GM18499 (cell line): Measurements from ENCODE around the gene OGFOD3.
"Not testable (repeated sequence)": the region's sequence is repeated elsewhere in the genome, so short reads cannot be mapped to it uniquely, and the experiment has no call there.

ENCODE experiments used
- ATAC-seq: cut with Tn5 transposase; IDR thresholded peaks from one replicate; pipeline ENCODE4 v1.9.1; 2021; ENCODE audit warnings: moderate number of reproducible peaks; ENCODE audit not compliant: insufficient read depth, unreplicated experiment

Gene OGFOD3

DNA sequence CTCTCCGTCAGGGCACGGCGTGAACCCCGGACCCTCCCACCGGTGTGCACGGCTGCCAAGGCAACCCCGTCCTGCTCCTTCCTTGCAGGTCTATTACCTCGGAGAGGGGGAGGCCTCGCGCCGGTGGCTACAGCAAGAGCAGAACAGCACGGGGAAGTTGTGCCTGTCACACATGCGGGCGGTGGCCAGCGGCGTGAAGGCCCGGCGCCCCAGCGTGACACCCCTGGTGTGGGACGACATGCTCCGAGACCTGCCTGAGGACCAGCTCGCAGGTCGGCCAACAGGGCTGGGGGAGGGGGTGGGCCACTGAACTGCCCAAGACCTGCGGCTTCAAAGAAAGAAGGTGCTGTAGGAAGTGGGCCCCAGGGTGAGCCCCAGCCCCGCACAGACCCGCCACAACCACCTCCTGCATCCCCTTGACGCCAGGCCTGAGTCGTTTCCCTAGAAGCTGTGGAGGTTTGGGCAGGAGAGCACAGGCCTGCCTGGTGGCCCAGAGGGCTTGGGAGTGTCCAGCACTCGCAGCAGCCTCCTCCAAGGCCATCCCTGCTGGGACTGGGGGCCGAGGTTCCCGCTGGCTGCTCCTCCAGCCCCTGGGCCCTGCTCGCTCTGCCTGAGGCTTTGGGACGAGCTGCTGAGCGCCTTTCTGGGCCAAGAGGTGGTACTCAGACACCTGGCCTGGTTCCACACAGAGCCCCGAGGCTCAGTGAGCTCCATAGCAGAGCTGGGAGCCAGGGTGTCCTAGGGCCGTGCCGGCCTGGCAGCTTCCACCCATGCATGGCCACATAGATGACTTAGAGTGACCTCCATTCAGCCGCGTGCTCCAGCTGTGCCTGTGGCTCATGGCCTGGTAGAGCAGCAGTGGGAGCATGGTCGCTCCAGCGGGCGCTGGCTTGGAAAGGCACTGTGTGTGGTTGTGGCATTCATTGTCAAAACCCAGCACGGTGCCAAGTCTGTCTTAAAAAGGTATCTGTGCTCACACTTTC, 17.5 kb upstream of the OGFOD3 start:
- no peak for ATAC-seq

DNA sequence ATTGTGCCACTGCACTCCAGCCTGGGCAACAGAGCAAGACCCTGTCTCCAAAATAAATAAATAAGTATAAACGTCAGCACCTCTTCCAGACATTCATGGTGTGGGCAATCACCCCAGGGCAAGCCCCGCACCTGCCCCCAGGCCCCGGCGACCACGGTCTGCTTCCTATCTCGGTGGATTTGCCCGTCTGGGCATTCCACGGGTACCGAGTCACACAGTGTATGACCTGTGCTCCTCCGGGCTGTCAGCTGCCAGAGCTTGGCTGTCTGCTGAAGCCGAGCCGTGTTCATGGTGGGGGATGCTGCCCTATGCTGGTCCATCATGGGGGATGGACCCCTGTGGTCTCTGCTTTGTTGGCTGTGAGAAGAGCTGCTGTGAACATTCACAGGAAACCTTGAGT, 16.7 kb upstream of the OGFOD3 start:
- no peak for ATAC-seq

DNA sequence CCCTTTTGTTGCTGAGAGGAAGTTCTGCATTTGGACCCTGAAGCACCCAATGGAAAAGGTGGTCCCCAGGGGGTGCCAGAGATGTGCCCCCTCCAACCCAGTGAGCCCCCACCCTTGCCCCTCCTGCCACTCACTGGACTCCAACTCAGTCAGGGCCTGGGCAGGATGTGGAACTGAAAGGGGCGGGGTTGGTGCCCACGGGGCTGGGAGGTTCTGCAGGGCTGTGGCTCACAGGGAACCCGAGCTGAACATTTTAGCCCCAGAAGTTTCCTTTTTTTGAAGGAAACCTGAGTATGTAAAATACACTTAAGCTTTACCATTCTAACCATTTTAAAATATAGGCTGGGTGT, 15.8 kb upstream of the OGFOD3 start:
- no peak for ATAC-seq

DNA sequence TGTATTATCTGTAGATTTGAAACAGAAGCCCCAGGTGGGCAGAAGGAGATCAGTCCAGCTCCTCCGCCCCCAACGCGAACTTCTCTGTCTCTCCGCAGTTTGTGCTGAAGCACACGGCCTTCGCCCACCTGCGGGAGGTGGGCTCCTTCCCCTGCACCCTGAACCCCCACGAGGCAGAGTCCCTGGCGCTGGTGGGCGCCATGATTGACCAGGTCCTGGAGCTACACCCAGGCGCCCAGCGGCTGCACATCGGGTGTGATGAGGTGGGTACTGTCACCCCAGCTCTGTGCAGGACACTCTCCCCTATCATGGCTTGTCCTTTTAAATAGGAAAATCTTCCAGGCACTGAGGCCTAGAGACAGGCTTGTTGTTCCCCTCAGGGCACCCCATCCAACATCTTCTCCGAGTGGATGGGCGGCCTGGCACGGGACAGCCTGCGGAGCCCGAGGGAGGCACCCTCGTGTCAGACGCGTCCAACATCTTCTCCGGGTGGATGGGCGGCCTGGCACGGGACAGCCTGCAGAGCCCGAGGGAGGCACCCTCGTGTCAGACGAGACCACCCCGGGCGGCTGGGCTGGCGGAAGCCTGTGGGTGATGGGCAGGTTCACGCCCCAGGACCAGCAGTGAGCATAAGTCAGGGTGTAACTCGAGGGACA, 15.3 kb upstream of the OGFOD3 start:
- no peak for ATAC-seq

DNA sequence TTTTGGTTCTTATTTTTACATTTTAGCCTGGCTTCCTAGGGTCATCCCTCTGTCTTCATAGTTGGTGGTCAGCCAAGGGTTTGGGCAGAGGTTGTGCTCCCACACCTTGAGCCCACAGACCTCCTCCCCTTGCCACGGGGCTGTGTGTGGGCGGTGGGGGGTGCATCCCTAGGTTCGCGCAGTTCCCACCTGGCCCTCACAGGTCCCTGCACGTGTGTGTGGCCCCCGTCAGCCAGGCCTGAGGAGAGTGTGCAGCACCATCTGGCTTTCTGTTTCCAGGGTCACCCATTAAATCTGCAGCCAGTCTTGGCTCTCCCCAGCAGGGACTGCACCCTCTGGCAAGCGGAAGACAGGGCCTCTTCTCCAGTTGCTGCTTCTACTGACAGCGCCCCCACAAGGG, 13.6 kb upstream of the OGFOD3 start:
- ATAC-seq, result no peak

DNA sequence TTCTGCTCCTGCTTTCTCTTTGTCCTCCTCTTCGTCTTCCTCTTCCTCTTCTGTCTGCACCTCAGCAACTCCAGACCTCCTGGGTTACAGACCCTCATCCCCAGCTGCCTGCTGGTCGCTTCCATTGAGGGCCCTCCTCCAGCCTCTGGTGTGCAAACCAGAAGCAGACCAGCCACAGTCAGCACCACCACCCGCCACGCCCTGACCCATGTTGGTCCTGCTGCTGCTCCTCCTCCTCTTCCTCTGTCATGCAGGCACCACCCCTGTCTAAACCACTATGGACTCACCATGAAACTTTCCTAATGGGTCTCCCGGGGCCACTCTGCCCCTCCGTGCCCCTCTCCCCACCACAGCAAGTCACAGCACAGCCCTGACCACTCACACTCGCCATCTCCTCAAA, 11.4 kb upstream of the OGFOD3 start:
- ATAC-seq, result no peak

DNA sequence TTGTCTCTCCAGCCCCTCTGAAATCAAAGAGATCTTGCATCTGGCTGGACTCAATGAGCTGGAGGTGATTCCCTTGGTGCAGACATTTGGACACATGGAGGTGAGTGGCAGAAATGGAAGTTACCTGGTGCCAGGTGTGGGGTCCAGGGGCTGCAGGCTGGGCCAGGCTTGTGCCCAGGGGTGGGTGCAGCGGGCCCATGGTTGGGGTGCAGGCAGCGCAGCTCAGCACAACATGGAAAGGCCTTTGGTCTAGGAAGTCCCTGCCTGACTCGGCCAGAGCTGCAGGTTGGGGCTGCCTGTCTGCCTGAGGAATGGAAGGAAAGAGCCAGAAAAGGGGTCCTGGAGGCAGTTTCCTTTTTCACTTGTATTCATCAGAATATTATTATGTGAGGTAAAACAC, 10.2 kb upstream of the OGFOD3 start:
- no peak for ATAC-seq

DNA sequence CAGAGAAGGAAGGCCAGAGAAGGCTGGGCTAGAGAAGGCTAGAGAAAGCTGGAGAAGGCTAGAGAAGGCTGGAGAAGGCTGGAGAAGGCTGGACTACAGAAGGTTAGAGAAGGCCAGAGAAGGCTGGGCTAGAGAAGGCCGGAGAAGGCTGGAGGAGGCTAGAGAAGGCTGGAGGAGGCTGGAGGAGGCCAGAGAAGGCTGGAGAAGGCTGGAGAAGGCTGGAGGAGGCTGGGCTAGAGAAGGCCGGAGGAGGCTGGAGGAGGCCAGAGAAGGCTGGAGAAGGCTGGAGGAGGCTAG, 6.4 kb upstream of the OGFOD3 start:
- ATAC-seq, result no peak

DNA sequence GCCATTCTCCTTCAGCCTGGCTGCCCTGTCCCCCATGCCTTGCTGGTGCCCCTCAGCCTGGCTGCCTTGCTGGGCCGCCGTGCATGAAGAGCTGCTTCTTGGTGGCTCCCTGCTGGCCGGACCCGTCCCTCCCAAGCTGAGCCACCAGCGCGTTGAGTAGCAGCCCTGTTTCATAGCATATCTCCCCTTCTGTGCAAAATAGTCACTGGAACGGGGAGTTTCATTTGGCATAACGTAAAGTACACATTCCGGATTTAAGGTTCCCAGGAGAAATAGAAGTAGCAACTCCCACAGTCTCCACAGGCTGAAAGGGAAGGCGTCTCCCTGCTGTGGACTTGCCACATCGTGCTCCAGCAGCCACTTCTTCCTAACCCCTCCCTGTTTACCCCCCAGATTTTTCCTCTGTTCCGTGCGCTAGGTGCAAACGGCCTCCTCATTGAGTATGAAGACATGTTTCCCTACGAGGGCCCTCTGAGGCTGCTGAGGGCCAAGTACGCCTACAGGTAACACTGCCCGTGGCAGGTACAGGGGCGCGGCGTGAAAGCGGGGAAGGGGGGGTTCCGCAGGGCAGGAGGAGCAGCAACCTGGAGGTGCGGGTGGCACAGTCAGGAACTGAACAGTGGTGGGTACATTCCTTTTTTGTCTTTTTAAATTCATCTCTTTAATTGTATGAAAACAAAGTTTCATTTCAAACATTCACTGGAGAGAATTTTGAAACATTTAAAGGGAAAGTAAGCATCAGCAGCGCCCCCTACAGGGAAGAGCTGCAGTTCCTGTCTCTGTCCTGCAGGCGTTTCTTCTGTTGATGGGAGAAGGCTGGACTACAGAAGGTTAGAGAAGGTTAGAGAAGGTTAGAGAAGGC, 5.8 kb upstream of the OGFOD3 start:
- no peak for ATAC-seq

DNA sequence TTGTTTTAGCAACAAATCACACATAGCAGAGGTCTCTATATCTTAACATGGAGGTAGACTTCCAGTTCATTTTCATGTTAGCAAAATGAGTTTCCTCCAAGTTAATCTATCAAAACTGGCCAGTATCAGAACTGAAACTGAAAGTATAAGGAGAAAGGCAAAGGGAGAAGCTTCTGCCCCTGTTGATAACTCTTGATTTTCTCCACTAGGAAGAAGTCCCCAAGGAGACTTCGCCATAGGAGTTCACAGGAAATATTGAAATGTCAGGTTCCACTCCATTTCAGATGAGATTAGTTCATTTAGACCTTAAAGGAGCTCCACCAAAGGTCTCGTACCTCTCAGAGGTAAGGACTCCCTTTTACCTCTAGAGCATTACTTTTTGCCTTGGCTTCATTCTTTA, 1.2 kb upstream of the OGFOD3 start:
- no peak for ATAC-seq

DNA sequence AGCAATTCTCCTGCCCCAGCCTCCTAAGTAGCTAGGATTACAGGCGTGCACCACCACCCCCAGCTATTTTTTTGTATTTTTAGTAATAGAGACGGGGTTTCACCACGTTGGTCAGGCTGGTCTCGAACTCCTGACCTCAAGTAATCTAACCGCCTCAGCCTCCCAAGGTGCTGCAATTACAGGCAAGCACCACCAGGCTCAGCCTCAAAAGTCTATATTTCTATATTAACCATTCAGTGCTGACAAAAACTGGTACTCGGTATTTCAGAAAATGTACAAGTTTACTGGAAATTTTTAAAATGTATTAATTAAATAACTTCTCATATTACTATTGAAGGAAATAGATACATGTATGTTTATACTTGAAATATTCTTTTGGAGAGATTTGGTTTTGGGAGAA, 1.6 kb downstream of the OGFOD3 start:
- ATAC-seq, result no peak

DNA sequence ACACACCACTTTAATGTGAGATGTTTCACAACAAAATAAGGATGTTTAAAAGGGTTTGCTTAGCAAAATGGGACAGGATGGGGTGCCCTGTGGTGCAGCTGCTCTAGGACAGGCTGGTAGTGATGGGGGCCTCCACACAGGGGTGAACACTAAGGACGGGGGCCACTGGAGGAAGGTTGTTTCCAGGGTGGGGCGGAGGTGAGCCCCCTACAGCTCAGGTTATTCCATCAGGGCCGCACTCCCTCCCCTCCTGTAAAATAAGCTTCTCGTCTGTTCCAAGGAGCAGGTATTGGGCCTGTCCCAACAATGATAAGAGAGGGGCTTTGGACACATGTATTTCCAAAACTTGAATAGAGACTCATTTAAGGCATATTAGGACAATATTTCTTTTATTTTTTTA, 2.1 kb downstream of the OGFOD3 start:
- ATAC-seq, result no peak

DNA sequence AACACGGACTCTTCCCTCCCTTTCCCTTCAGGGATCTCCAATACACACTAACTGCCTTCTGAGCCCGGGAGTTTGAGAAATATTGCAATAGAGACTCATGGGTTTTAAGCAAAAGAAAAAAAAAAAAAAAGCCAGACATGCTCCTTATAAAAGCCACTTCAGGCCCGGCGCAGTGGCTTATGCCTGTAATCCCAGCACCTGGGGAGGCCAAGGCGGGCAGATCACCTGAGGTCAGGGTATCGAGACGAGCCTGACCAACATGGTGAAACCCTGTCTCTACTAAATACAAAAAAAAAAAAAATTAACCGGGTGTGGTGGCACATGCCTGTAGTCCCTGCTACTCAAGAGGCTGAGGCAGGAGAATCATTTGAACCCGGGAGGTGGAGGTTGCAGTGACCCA, 2.6 kb downstream of the OGFOD3 start:
- no peak for ATAC-seq

DNA sequence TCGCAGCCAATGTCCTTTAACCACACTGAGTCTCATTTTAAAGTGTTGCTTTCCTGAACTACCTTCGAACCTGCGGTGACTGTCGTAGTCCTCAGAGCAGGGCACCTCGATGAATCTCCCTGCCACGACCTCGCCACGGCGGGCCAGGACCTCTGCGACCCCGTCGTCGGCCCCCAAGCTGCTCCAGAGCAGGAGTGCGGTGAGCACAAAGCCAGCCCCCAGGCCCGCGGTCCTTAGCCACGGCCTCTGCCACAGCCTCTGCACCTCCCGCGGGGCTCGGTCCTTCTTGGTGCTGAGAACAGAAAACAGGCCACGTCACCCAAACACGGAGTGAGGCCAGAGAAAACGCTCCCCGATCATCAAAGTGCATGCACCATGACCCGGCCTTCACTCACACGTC, 3.0 kb downstream of the OGFOD3 start:
- ATAC-seq, result no peak

DNA sequence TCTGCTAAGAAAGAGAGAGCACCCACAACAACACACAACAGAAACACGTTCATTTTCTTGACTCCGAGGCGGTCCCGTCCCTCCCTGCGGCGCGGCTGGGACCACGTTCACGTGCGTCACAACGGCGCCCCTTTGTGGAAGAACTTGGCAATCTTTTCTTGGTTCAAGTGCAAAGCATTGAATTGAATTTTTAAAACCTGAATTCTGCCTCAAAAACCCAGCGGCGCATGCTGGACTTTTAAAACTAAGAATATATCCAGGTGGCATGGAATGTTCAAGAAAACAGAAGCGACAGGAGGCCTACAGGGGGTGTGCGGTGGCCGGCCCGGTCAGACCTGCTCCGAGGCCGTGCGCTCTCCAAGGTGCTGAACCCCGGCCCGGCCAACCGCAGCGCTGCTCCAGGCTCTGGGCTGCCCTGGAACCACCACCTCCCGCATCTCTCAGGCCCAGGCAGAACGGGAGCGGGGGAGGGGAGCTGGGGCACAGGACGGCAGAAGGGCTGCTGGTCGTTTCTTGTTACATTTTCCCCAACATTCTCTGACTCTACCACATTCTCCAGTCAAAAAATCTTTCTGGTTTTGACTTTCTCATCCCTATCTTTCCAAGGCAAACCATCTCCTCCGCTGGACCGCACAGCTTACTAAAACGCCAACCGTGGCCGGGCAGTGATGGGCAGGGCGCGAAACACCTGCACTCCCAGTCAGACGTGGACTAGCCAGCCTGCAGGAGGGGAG, 3.7 kb downstream of the OGFOD3 start:
- ATAC-seq, result no peak

DNA sequence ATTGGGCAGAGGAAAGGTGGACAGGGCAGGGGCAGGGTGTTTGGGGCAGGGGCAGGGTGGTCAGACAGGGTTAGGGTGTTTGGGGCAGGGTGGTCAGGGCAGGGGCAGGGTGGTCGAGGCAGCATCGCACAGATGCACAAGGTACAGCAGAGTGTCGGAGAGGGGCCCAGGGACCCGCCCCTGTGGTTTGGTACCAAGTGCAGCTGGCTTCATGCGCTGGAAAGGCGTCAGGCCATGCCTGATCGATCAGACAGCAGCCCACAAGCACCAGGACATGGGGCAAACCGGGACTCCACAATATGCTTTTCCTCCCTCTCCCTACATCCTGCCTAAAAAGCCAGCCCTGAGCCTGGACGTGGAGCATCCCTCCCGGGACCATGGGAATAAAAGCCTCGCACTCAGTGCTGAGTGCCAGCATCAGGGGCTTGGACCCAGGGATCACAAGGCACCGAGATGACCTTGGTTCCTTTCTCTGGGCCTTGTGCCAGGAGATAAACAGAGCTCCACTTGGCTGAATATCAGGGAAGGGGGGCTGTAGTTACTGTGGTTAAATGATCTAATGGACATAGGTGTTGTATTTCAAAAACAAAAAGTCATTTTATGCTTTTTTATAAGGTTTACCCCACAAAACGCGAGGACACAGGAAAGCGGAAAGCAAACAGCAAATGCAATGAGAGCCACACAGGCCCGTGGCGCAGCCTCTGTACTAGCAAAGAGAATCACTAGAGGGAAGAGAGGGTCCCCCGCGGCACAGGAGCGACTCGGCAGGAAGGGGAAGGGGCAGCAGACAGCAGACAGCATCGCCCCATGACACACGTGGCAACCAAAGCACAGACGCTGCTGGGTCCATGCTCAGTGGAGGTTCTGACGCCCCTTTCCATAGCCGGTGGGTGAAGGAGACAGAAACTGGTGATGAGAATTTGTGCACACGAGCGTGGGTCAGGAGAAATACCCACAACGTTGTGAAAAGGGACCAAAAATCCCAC, 5.6 kb downstream of the OGFOD3 start:
- no peak for ATAC-seq

DNA sequence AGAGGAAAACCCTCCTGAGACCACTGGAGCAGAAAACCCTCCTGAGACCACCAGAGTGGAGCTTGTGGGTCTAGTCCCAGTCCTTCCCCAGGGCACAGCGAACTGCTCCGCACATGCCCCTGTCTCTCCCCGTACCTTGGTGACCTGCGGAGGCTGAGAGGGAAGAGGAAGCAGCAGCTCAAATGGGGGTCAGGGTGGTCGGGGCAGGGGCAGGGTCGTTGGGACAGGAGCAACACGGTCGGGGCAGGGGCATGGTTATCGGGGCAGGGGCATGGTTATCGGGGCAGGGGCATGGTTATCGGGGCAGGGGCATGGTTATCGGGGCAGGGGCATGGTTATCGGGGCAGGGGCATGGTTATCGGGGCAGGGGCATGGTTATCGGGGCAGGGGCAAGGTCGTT, 6.3 kb downstream of the OGFOD3 start:
- ATAC-seq, result not testable (repeated sequence)

DNA sequence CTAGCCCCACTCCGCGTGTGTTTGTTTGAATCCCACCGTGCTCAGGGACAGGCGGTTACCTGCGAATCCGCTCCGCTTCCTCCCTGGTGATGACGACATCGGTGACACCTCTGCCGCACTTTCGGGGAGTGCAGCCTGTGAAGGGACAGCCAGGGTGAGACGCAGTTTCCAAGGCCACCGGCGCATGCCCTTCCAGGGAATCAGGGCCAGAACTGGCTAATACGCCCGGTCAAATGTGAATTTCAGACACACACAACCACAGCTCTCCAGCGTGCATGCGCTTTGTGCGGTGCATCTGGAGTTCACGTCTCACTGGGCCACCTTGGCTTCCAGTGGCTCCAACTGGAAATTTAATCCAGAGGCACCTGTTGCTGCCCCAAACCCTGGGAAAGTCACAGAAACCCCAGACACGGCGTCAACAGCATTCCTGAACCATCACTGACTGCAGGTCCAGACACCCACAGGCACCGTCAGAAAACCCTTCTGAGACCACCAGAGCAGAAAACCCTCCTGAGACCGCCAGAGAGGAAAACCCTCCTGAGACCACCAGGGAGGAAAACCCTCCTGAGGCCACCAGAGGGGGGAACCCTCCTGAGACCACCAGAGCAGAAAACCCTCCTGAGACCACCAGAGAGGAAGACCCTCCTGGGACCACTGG, 6.9 kb downstream of the OGFOD3 start:
- no peak for ATAC-seq
